SK-N-SH (cell line): ENCODE measurements around the gene ZNF750.

Experiments used
- CTCF ChIP-seq: fragments of 200-600 bp; sonication (generic); IDR thresholded peaks from 2 replicates; pipeline ENCODE4 v1.6.1; 2017; ENCODE audit warnings: antibody characterized with exemption, mild to moderate bottlenecking, moderate library complexity
- EZH2phosphoT487 ChIP-seq: fragments of 200-600 bp; sonication (generic); IDR thresholded peaks from 2 replicates; pipeline ENCODE4 v1.6.1; 2017; ENCODE audit warnings: low read depth, mixed run types, mild to moderate bottlenecking, antibody characterized with exemption, moderate library complexity, borderline replicate concordance
- POLR2AphosphoS5 ChIP-seq: IDR thresholded peaks from 2 replicates; pipeline ENCODE4 v1.6.1; 2012; ENCODE audit warnings: low read depth, low read length
- RFX5 ChIP-seq: IDR thresholded peaks from 2 replicates; pipeline ENCODE4 v1.6.1; 2012; ENCODE audit warnings: mild to moderate bottlenecking, improper control_type of control experiment, low read length

- TF ChIP-seq CTCF = no peak
- no peak for TF ChIP-seq POLR2AphosphoS5
- TF ChIP-seq EZH2phosphoT487 = no peak
- TF ChIP-seq RFX5 = no peak
These were observed 34.6 kb downstream of the ZNF750 start for GRCh38 chr17:82805254-82805653.
